SK-N-SH (cell line): ENCODE results near the gene CDV3.

Experiments
- CTCF ChIP-seq: fragments of 200-600 bp; sonication (generic); IDR thresholded peaks from 2 replicates; pipeline ENCODE4 v1.6.1; 2017; ENCODE audit warnings: antibody characterized with exemption, mild to moderate bottlenecking, moderate library complexity
- ELF1 ChIP-seq: IDR thresholded peaks from 2 replicates; pipeline ENCODE4 v1.4.0; 2012
- GABPA ChIP-seq: IDR thresholded peaks from 2 replicates; pipeline ENCODE4 v1.4.0; 2012; ENCODE audit warnings: low read depth, mild to moderate bottlenecking
- JUND ChIP-seq: IDR thresholded peaks from 2 replicates; pipeline ENCODE4 v1.4.0; 2012
- MAX ChIP-seq: IDR thresholded peaks from 2 replicates; pipeline ENCODE4 v1.4.0; 2012; ENCODE audit warnings: low read depth
- PBX3 ChIP-seq: IDR thresholded peaks from 2 replicates; pipeline ENCODE4; 2012
- RAD21 ChIP-seq: IDR thresholded peaks from 2 replicates; pipeline ENCODE4 v1.6.1; 2012; ENCODE audit warnings: mild to moderate bottlenecking, low read length
- RXRA ChIP-seq: IDR thresholded peaks from 2 replicates; pipeline ENCODE4 v1.4.0; 2012; ENCODE audit warnings: low read depth, mild to moderate bottlenecking, borderline replicate concordance
- SIN3A ChIP-seq: IDR thresholded peaks from 2 replicates; pipeline ENCODE4 v1.6.1; 2012; ENCODE audit warnings: low read depth, mild to moderate bottlenecking, low read length, moderate library complexity, borderline replicate concordance
- SMC3 ChIP-seq: IDR thresholded peaks from 2 replicates; pipeline ENCODE4 v1.6.1; 2012; ENCODE audit warnings: low read depth, low read length, improper control_type of control experiment
- TAF1 ChIP-seq: IDR thresholded peaks from 2 replicates; pipeline ENCODE4 v1.6.1; 2012; ENCODE audit warnings: low read depth, mild to moderate bottlenecking, low read length, moderate library complexity, borderline replicate concordance
- TEAD4 ChIP-seq: IDR thresholded peaks from 2 replicates; pipeline ENCODE4 v1.4.0; 2012; ENCODE audit warnings: mild to moderate bottlenecking, borderline replicate concordance; ENCODE audit not compliant: insufficient read depth
- ZBTB33 ChIP-seq: IDR thresholded peaks from 2 replicates; pipeline ENCODE4 v1.4.0; 2012; ENCODE audit warnings: low read depth, borderline replicate concordance

GRCh38 chr3:133532951-133533350, 40.5 kb upstream of the CDV3 start:
- TF ChIP-seq TEAD4, result no peak
- TF ChIP-seq CTCF, result no peak
- no peak for TF ChIP-seq PBX3
- no peak for TF ChIP-seq ELF1
- no peak for TF ChIP-seq JUND
- no peak for TF ChIP-seq MAX
- TF ChIP-seq SIN3A, result no peak
- TF ChIP-seq RAD21, result no peak
- no peak for TF ChIP-seq TAF1
- no peak for TF ChIP-seq RXRA
- TF ChIP-seq SMC3, result no peak
- no peak for TF ChIP-seq ZBTB33
- no peak for TF ChIP-seq GABPA
